GM12801 (cell line): ENCODE results near the gene PRSS36.

ENCODE experiments used
- TF ChIP-seq, protein P1 (sequence below): IDR thresholded peaks from one replicate; pipeline ENCODE4 v1.5.1; 2011; ENCODE audit warnings: control low read depth; ENCODE audit not compliant: insufficient read length; ENCODE audit errors: extremely low read depth

Gene PRSS36

DNA sequence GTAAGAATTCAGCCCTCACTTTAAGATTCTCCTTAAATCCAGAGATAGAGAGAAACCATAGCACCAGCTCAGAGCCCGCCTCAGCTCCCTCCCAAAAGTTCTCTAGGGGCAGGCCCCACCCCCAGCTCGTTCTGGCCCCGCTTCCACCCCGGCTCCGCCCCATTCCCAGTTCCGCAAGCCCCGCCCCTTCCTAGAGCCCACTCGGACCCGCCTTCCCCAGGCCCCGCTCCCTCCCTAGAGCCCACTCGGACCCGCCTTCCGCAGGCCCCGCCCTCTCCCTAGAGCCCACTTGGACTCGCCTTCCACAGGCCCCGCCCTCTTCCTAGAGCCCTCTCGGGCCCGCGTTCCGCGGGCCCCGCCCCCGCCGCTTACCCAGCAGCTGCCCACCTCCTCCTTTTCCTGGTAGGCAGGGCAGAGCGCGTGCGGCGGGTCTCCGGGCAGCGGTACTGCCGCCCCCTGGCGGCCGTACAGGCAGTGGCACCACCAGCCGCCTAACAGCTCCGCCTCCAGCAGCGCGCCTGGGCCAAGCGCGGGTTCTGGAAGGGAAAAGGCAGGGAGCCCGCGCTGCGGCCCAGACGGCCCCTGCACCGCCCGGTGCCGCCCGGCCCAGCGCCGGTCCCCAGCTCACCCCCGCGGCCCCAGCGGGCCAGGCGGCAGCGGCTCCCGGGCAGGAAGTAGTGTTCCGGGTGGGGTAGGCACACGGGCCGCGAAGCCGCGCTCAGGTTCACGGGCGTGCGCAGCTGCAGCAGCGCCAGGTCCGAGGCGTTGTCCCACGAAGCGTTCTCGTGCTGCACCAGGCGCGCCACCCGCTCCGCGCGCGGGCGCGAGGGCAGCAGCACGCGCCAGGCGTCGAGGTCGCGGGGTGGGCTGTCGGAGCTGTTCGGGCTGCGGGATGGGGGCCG is 7.5 kb downstream of the PRSS36 start:
- TF ChIP-seq, protein P1, sequence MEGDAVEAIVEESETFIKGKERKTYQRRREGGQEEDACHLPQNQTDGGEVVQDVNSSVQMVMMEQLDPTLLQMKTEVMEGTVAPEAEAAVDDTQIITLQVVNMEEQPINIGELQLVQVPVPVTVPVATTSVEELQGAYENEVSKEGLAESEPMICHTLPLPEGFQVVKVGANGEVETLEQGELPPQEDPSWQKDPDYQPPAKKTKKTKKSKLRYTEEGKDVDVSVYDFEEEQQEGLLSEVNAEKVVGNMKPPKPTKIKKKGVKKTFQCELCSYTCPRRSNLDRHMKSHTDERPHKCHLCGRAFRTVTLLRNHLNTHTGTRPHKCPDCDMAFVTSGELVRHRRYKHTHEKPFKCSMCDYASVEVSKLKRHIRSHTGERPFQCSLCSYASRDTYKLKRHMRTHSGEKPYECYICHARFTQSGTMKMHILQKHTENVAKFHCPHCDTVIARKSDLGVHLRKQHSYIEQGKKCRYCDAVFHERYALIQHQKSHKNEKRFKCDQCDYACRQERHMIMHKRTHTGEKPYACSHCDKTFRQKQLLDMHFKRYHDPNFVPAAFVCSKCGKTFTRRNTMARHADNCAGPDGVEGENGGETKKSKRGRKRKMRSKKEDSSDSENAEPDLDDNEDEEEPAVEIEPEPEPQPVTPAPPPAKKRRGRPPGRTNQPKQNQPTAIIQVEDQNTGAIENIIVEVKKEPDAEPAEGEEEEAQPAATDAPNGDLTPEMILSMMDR, result no peak

DNA sequence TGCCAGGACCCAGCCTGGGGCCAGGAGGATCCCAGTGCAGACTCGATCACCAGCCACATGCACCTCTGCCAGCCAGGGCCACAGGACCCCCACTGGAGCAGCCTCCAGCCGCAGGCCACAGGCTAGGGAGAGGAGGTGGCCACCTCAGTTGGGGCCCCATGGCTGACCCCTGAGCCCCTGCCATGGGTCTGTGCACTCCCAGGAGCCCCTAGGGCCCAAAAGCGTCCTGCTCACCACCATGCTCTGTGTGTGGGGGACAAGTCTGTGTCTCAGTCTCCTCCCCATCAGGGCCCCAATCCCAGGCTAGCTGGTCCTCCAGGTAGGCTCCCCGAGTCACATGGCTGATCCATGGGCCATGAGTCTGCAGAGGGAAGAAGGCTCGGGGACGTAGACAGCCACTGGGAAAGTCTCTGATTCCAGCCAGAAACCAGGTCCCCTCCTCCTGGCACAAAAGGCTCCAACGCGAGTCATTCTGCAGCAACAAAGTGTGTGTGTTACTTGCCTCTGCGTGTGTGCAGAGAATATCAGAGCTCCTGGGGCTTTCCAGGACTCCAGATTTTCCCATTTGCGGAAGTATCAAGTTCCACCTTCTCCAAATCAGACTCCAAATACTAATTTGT is 8.3 kb downstream of the PRSS36 start:
- TF ChIP-seq, protein P1, result no peak

DNA sequence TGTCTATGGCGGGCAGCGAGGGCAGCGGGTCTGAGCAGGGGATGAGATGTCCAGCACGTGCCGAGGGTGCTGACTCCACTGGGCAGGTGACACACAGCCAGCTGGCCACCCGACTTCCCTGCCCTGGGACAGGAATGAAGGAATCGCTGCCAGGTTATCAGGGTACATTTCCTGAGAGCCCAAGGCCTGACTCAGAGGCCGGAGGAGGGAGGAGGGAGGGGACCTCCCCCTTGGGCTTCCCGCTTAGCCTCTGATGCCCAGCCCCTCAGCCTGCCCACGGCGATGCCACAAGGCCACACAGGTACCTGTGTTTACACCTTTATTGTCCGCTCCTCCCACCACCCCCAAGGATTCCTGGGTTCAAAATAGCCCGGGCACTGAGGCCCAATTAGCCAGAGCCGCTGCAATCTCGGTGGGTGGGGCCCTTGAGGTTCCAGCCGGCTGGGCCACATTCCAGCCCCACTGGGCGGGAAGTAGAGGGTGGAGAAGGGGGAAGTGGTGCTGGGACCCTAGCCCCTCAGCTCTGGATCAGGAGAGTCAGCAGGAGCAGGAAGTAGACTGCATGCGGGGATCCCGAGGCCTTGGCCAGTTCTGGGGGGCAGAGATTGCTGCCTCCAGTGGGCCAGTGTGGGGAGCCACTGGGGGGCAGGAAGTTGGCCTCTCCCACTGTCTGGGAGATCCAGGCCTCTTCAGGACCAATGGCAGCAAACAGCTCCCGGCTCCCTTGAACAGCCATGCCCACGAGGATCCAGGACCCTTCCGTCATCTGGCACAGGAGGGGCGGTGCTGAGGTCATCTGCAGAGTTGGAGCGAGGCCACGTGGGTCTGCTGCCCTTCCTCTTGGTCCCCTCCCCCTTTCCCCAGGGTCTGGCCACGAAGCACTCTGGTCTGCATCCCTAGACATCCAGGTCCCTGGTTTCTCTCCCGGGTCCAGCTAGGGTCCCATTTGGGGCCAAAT is 11.0 kb downstream of the PRSS36 start:
- TF ChIP-seq, protein P1, result no peak

DNA sequence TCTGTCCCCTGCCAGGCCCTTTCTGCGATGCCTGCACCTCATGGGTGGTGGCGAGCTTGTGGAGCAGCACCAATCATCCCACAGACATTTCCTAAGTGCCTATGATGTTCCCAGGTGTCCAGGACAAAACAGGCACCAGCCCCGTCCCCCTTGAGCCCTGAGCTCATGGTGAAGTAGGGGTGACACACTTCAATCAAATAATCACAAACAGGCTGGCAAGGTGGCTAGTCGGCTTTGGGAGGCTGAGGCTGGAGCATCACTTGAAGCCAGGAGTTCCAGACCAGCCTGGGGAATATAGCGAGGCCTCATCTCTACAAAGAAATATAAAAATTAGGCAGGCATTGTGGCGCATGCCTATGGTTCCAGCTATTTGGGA is 13.6 kb downstream of the PRSS36 start:
- TF ChIP-seq, protein P1, result no peak

DNA sequence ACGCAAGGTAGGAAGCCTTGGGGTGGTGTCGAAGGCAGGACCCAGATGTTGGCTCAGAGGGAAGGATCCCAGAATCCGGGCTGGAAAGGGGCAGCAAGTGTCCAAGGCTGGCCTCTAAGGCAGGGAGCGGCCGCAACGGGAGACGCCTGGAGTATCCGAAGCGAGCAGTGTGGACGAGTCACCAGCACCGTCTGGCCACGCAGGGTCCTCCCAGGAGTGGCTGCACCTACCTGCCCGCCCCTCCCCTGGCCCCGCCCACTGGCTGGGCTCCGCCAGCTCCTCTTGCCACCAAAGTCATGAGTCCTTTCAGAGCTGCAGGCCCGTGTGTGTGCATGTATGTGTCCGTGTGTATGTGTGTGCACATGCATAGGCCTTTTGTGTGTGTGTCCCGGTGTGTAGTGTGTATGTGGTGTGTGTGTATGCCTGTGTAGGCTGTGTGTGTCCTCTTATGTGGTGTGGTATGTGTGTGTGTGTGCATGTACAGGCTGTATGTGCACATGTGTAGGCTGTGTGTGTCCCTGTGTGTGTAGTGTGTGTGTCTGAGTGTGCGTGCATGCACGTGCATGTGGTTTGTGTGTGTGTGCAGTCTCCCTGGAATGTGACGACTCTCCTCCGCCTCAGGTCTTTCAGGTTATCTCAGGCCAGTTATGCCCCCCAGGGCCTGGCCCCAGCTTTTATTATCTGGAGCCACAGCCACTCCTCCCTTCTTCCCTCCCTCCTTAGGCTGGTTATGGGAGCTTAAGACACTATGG is 14.2 kb downstream of the PRSS36 start, which contains the start of gene PRSS8:
Gene PRSS8 (minus strand): TSS at position 193 of the 752 bp plus-strand sequence. CDS start 229 bp downstream, outside the sequence.
- TF ChIP-seq, protein P1, result no peak

DNA sequence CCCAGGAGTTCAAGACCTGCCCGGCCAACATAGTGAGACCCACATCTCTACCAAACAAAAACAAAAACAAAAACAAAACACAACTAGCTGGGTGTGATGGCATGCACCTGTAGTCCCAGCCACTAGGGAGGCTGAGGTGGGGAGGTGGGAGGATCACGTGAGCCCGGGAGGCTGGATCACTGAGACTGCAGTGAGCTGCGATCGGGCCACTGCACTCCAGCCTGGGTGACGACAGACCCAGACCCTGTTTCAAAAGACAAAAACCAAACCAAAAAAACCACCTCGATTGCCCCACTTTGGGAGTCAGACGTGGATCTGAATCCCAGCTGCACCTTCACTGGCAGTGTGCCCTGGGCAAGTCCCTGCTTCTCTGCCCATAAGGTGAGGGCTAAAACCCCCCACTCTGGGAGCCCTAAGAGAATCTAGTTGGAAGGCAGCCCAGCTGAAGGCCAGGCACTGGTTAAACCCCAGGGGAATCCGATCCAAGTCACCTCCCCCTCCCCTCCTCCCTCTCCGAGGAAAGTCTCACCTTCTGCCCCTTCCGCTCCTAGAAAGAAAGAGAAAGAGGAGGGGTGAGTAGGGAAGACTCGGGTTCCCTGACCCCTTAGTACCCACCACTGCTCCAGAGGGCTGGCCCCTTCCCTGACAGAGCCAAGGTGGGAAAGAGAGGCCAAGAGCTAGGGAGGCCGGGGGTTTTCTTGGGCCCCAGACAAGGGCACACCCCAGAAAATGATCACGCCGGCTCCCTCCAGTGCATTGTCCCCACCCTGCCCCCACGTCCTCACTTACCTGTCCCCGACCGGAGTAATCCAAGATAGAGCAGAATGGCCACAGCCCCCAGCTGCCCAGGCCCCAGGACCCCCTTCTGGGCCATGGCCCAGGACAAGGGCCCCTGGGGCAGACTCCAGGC is 15.0 kb downstream of the PRSS36 start:
- TF ChIP-seq, protein P1, result no peak
